Measurements from ENCODE around the gene USB1. TPM values are rescaled to one million over a fixed set of nuclear protein-coding genes. Genes with fewer than 3 reads are reported as not detected.
A peak's percentile ranks its signal among the peaks of the same experiment; 100 is the strongest.
"Not testable (repeated sequence)": the region's sequence is repeated elsewhere in the genome, so short reads cannot be mapped to it uniquely, and the experiment has no call there.

USB1 gene
- total RNA-seq, 1 donor from 2014 or later = 36.2 TPM

DNA sequence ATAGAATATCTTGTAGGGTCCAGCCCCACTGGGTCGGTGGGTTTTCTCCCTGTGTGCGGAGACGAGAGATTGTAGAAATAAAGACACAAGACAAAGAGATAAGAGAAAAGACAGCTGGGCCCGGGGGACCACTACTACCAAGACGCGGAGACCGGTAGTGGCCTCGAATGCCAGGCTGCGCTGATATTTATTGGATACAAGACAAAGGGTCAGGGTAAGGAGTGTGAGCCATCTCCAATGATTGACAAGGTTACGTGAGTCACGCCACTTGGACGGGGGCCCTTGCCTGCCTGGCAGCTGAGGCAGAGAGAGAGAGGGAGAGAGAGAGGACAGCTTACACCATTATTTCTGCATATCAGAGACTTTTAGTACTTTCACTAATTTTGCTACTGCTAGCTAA, 3.5 kb downstream of the USB1 start:
- not testable (repeated sequence) for DNase-seq (ENCODE audit: missing footprints); ATAC-seq
- intact Hi-C loops (cut with DNase I) = loop anchor here (1.0 to 10.0 kb wide), 2 partner anchors 104 to 250 kb away; no protein-coding TSS in a partner anchor

- DNase-seq (ENCODE audit: missing footprints) = no peak
- ATAC-seq = peak; percentile 74
- intact Hi-C loops (cut with DNase I) = loop anchor here (10.0 kb wide), 1 partner anchor 255 kb away; no protein-coding TSS in a partner anchor
Measured at GRCh38 chr16:58009856-58010416, 8.7 kb downstream of the USB1 start.

- intact Hi-C loops (cut with DNase I) = no loop called here
- no peak for ATAC-seq
- DNase-seq (ENCODE audit: missing footprints) = no peak
Measured at GRCh38 chr16:58010886-58011285, 9.7 kb downstream of the USB1 start.

GRCh38 chr16:58011652-58012051, 10.4 kb downstream of the USB1 start:
- DNase-seq (ENCODE audit: missing footprints) = no peak
- no peak for ATAC-seq
- intact Hi-C loops (cut with DNase I) = no loop called here

DNA sequence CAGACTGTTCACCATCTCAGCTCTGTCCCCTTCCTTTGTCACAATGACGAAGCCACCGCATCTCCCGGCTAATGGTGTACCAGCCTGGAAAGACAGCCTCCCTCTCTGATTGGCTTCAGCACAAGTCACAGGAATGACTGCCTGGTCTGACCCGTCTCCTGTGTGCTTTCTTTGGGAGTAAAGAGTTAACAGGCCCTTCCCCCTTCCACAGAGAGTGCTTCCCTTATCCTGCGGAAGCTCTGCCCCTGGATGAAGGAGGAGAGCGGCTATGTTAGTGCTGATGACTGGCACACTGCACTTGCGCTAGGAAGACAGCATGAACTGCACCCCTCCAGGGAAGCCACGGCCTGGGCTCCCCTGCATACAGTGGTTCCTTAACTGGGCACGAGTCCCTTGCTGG, 11.3 kb downstream of the USB1 start:
- intact Hi-C loops (cut with DNase I) = no loop called here
- DNase-seq (ENCODE audit: missing footprints) (no peak), ATAC-seq (no peak)

- DNase-seq (ENCODE audit: missing footprints) (no peak), ATAC-seq (no peak)
- intact Hi-C loops (cut with DNase I) = no loop called here
Measured at GRCh38 chr16:58013201-58013956, 12.2 kb downstream of the USB1 start.

GRCh38 chr16:58016840-58017446, 15.7 kb downstream of the USB1 start:
- DNase-seq (ENCODE audit: missing footprints) (no peak), ATAC-seq (no peak)
- intact Hi-C loops (cut with DNase I) = no loop called here

DNA sequence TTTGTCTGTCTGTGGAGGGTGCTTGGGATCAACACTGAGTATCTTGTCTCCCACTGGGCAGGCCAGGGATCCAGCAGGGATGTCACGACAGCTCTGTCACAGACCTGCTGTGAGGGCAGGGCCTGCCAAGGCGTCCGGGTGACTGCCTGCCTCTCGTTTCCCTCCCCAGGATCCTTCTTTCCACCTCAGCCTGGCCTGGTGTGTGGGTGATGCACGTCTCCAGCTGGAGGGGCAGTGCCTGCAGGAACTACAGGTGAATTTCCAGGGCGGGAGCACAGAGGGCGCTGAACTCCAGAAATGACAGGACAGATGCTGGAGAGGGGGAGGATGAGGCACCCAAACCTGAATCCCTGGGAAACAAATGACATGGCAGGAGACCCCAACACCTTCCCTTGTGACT, 17.6 kb downstream of the USB1 start:
- no peak for DNase-seq (ENCODE audit: missing footprints)
- ATAC-seq = no peak

DNA sequence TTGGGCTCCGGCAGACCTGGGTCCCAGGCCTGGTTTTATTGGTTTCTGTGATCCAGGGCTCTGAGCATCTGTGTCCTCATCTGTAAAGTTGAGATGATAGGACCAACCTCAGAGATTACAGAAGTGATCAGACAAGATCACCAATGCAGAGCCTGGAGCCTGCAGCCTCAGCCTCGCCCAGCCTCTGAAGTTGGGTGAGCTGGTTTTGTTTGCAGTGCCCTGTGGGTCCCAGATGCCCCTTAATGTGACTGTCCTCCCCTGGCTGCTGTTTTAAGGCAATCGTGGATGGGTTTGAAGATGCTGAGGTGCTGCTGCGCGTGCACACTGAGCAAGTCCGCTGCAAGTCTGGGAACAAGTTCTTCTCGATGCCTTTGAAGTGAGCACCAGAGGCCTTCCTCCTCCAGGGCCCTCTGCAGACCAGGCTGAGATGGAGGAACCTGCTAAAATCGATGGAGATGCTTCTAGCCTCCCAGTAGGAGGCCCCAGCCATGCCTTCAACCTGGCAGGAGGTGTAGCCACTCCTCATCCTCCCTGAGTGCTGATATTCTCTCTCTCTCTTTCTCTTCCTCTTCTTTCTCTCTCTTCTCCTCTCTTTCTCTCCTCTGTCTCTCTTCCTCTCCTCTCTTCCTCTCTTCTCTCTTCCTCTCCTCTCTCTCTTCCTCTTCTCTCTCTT, 18.8 kb downstream of the USB1 start:
- intact Hi-C loops (cut with DNase I) = loop anchor here (1.0 to 10.0 kb wide), 4 partner anchors 102 to 615 kb away; partner anchors contain the start of gene CSNK2A2
- ATAC-seq = no peak
- DNase-seq (ENCODE audit: missing footprints) = no peak

More for the DNA sequence above, 17.6 kb downstream of the USB1 start:
- intact Hi-C loops (cut with DNase I) = no loop called here

- no peak for ATAC-seq
Measured at GRCh38 chr16:58020628-58021521, 19.7 kb downstream of the USB1 start.

DNA sequence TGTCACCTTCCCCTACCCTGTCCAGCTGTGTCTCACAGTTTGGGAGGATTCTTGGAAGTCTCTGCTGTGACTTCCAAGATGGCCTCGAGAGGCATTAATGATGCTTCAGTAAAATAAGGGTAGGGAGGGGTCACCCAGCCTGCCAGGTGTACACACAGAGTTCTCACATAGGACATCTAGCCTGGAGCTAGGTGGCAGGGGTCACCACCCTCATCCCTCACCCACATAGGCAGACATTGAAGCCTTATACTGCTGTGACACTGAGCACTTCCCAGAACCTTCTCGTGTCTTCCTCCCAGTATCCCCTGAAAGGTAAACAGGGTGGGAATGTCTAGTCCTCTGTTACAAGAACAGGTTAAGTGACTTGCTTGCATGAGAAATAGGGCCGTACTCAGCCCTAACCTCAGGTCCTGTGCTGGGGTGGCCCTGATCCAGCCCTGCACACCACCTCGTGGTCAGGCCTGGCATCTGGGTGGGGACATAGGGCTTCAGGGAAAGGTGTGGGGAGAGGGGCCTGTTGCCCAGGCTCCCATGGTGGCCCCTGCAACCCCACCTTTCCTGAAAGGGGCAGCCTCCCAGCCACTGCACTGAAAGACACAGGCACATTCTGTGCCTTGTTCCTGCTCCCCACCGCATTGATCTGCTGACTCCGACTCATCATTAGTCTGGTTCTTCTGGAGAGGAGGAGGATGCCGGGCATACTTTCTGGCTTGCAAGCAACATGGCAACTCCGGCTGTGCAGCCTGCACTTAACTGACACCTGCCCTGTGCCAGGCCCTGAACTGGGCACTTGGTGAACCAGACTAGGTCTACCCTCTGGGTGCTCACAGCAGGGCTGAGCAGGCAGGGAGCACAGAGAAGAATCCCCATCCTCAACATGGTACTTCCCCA, 20.7 kb downstream of the USB1 start:
- intact Hi-C loops (cut with DNase I) = loop anchor here (5.0 to 10.0 kb wide), 3 partner anchors 175 to 613 kb away; partner anchors contain the start of gene CSNK2A2
- ATAC-seq = no peak
- no peak for DNase-seq (ENCODE audit: missing footprints)

More at GRCh38 chr16:58020628-58021521, 19.7 kb downstream of the USB1 start:
- intact Hi-C loops (cut with DNase I) = loop anchor here (1.0 to 10.0 kb wide), 4 partner anchors 101 to 614 kb away; partner anchors contain the start of gene CSNK2A2
- no peak for DNase-seq (ENCODE audit: missing footprints)

- DNase-seq (ENCODE audit: missing footprints) = peak; percentile 87
- ATAC-seq = peak; percentile 44
- intact Hi-C loops (cut with DNase I) = loop anchor here (5.0 to 10.0 kb wide), 3 partner anchors 175 to 612 kb away; partner anchors contain the start of gene CSNK2A2
Measured at GRCh38 chr16:58022601-58023371, 21.6 kb downstream of the USB1 start.

- intact Hi-C loops (cut with DNase I) = loop anchor here (1.0 to 10.0 kb wide), 4 partner anchors 98 to 610 kb away; partner anchors contain the start of gene CSNK2A2
- DNase-seq (ENCODE audit: missing footprints) (peak; percentile 75), ATAC-seq (no peak)
Measured at GRCh38 chr16:58024486-58025350, 23.5 kb downstream of the USB1 start.

GRCh38 chr16:58025351-58026138, 24.3 kb downstream of the USB1 start, which contains the start of gene MMP15:
Gene MMP15, plus strand, starts transcription at chr16:58025754. Its CDS starts 597 bp downstream, at chr16:58026351.
- ATAC-seq (peak; percentile 69), DNase-seq (ENCODE audit: missing footprints) (peak; percentile 87)
- intact Hi-C loops (cut with DNase I) = loop anchor here (1.0 to 10.0 kb wide), 3 partner anchors 97 to 609 kb away; no protein-coding TSS in a partner anchor
